Effector CD4-positive, alpha-beta T cell (primary cell): ENCODE data around the gene DPH6.

Experiments used
- DNase-seq: peaks from one replicate; pipeline ENCODE4 v3.0.0-alpha.2; 2020

Gene DPH6

GRCh38 chr15:35327789-35328188 lies 218.2 kb downstream of the DPH6 start:
- DNase-seq, result no peak

GRCh38 chr15:35325374-35325941 lies 220.5 kb downstream of the DPH6 start:
- DNase-seq, result no peak

- no peak for DNase-seq
Measured at GRCh38 chr15:35323141-35323540, 222.8 kb downstream of the DPH6 start.

- DNase-seq, result no peak
Measured at GRCh38 chr15:35321926-35322325, 224.0 kb downstream of the DPH6 start.

- DNase-seq, result no peak
Measured at GRCh38 chr15:35320911-35321310, 225.1 kb downstream of the DPH6 start.
